NB4 (cell line): ENCODE data around the gene DNAH11.

Experiments
- CTCF ChIP-seq: IDR thresholded peaks from one replicate; pipeline ENCODE4 v1.5.1; 2012; ENCODE audit warnings: low read depth, low read length
- MAX ChIP-seq: IDR thresholded peaks from 2 replicates; pipeline ENCODE4 v1.6.1; 2011; ENCODE audit warnings: low read depth, low read length
- MYC ChIP-seq: IDR thresholded peaks from 2 replicates; pipeline ENCODE4 v1.6.1; 2011; ENCODE audit warnings: low read depth, low read length
- POLR2A ChIP-seq: IDR thresholded peaks from 2 replicates; pipeline ENCODE4 v1.6.1; 2011; ENCODE audit warnings: mild to moderate bottlenecking; ENCODE audit not compliant: insufficient read length; ENCODE audit errors: extremely low read depth

- no peak for TF ChIP-seq CTCF
- TF ChIP-seq MAX: no peak
- no peak for TF ChIP-seq POLR2A
- no peak for TF ChIP-seq MYC
These were observed 28.8 kb upstream of the DNAH11 start for GRCh38 chr7:21514062-21514461.
